ENCODE data around the gene MLANA.

MLANA gene

GRCh38 chr9:5868235-5868634 lies 22.5 kb upstream of the MLANA start:
- TF ChIP-seq ZNF394 (tag by site-specific recombination; IDR thresholded peaks at IDR 0.05; ENCODE audit: borderline replicate concordance) (no peak), HOXC10 (CRISPR knock-in tag; IDR thresholded peaks at IDR 0.05) (no peak), YY1 (tag by site-specific recombination; IDR thresholded peaks at IDR 0.05) (no peak), ZSCAN30 (tag by site-specific recombination; IDR thresholded peaks at IDR 0.05) (no peak), ZNF157 (tag by site-specific recombination; IDR thresholded peaks at IDR 0.05) (no peak)
- H3K4me3 ChIP-seq (ENCODE audit: low read depth, low read length): no peak overlapping the region
- CTCF ChIA-PET: interaction anchor here (0.6 to 1.4 kb wide), 4 partner anchors 9 to 917 kb away, joined by 3 to 6 read pairs (median 4); partner anchors contain the start of gene ERMP1

GRCh38 chr9:5869315-5870019 lies 21.2 kb upstream of the MLANA start:
- ChIA-PET POLR2A (interaction anchor here (1.0 kb wide), 1 partner anchor 146 kb away, joined by 3 read pairs; the partner anchor contains the start of gene RANBP6), CTCF (interaction anchor here (0.6 to 3.8 kb wide), 11 partner anchors 8 to 741 kb away, joined by 3 to 21 read pairs (median 4); partner anchors contain the start of gene ERMP1)
- Histone ChIP-seq H3K4me3 (ENCODE audit: low read depth, low read length) (no peak overlapping the region), H3K9me3 (ENCODE audit: control insufficient read depth, insufficient read depth, low read depth, low read length) (no peaks in the 10 kb centered on the region), H3K4me1 (ENCODE audit: control insufficient read depth, insufficient read depth, low read length) (no peaks in the 10 kb centered on the region), H3K27ac (ENCODE audit: extremely low read depth, low read depth, low read length) (no peak overlapping the region), H3K36me3 (ENCODE audit: control insufficient read depth in 2 of 2, insufficient read depth in 1 of 2, low read length in 2 of 2) (no peaks in the 10 kb centered on the region)
- TF ChIP-seq ZNF274 (IDR thresholded peaks at IDR 0.05; ENCODE audit: low read length) (no peak), ZNF274 (tag by site-specific recombination; IDR thresholded peaks at IDR 0.05; ENCODE audit: borderline replicate concordance) (no peak), ZNF211 (tag by site-specific recombination; IDR thresholded peaks at IDR 0.05; ENCODE audit: low read depth) (no peak)

More at GRCh38 chr9:5868235-5868634, 22.5 kb upstream of the MLANA start:
- Histone ChIP-seq H3K36me3 (ENCODE audit: control insufficient read depth in 2 of 2, insufficient read depth in 1 of 2, low read length in 2 of 2) (no peaks in the 10 kb centered on the region), H3K4me1 (ENCODE audit: control insufficient read depth, insufficient read depth, low read length) (no peaks in the 10 kb centered on the region), H3K27ac (ENCODE audit: extremely low read depth, low read depth, low read length) (no peak overlapping the region), H3K9me3 (ENCODE audit: control insufficient read depth, insufficient read depth, low read depth, low read length) (no peaks in the 10 kb centered on the region)
- POLR2A ChIA-PET: no interaction called here

DNA sequence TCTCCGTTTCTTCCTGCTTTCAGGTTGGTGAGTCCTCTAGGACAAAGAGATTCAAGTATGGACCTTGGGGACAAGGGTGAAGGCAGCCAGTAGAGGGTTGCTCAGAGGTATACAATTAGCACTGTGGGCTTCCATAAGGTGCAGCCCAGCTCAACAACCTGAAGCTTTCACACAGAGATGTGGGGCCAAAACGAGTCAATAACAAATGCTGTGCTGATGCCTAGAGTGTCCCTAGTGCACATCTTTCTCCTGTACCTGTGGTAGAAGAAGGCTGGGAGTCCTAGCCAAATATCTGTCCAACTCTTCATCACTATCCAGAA lies 20.7 kb upstream of the MLANA start:
- ChIA-PET CTCF (interaction anchor here (0.6 to 3.8 kb wide), 8 partner anchors 10 to 741 kb away, joined by 3 to 21 read pairs (median 5); partner anchors contain the start of gene ERMP1), POLR2A (interaction anchor here (1.0 kb wide), 1 partner anchor 146 kb away, joined by 3 read pairs; the partner anchor contains the start of gene RANBP6)
- H3K4me3 ChIP-seq (ENCODE audit: low read depth, low read length): no peak overlapping the region
- H3K4me1 ChIP-seq (ENCODE audit: control insufficient read depth, insufficient read depth, low read length): no peaks in the 10 kb centered on the region
- no peaks in the 10 kb centered on the region for H3K9me3 ChIP-seq (ENCODE audit: control insufficient read depth, insufficient read depth, low read depth, low read length)
- no peaks in the 10 kb centered on the region for H3K36me3 ChIP-seq (ENCODE audit: control insufficient read depth in 2 of 2, insufficient read depth in 1 of 2, low read length in 2 of 2)
- no peak overlapping the region for H3K27ac ChIP-seq (ENCODE audit: extremely low read depth, low read depth, low read length)
- TF ChIP-seq ZNF768 (tag by site-specific recombination; IDR thresholded peaks at IDR 0.05) (no peak), ZFHX2 (tag by site-specific recombination; conservative IDR thresholded peaks at IDR 0.05) (no peak), ZNF791 (tag by site-specific recombination; IDR thresholded peaks at IDR 0.05) (no peak), ZNF830 (tag by site-specific recombination; IDR thresholded peaks at IDR 0.05; ENCODE audit: low read depth) (no peak), ZNF274 (IDR thresholded peaks at IDR 0.05; ENCODE audit: low read length) (no peak), ZNF274 (tag by site-specific recombination; IDR thresholded peaks at IDR 0.05; ENCODE audit: borderline replicate concordance) (no peak), ZBTB7A (tag by site-specific recombination; IDR thresholded peaks at IDR 0.05; ENCODE audit: low read depth) (no peak), ZNF660 (tag by site-specific recombination; IDR thresholded peaks at IDR 0.05) (no peak), ZNF140 (tag by site-specific recombination; IDR thresholded peaks at IDR 0.05) (no peak), ZNF449 (tag by site-specific recombination; IDR thresholded peaks at IDR 0.05) (no peak), ZNF354C (tag by site-specific recombination; IDR thresholded peaks at IDR 0.05; ENCODE audit: borderline replicate concordance, low read depth) (no peak), ZNF350 (tag by site-specific recombination; IDR thresholded peaks at IDR 0.05) (no peak), ZNF600 (tag by site-specific recombination; IDR thresholded peaks at IDR 0.05) (no peak)

Measured in HEK293 (cell line).